ENCODE measurements around the gene RFT1.

DNA sequence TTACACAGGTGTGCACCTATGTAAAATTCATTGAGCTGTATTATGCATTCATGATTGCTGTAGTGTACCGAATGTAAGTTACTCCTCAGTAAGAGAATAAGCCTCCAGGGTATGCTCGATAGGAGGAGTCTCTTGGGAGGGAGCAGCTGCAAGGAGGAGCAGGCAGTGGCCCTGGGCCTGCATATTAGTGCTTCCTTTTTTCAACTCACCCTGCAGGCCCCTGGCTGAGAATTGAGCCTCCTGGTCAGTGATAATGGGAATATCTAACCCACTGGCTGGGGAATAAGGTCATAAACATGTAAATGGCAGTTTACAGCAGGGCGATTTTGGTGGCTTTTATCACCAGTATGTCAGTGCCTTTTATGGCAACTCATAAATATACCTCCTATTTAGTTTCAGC is 62.7 kb downstream of the RFT1 start:
- TF ChIP-seq, protein P1, sequence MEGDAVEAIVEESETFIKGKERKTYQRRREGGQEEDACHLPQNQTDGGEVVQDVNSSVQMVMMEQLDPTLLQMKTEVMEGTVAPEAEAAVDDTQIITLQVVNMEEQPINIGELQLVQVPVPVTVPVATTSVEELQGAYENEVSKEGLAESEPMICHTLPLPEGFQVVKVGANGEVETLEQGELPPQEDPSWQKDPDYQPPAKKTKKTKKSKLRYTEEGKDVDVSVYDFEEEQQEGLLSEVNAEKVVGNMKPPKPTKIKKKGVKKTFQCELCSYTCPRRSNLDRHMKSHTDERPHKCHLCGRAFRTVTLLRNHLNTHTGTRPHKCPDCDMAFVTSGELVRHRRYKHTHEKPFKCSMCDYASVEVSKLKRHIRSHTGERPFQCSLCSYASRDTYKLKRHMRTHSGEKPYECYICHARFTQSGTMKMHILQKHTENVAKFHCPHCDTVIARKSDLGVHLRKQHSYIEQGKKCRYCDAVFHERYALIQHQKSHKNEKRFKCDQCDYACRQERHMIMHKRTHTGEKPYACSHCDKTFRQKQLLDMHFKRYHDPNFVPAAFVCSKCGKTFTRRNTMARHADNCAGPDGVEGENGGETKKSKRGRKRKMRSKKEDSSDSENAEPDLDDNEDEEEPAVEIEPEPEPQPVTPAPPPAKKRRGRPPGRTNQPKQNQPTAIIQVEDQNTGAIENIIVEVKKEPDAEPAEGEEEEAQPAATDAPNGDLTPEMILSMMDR (IDR thresholded peaks at IDR 0.05): no peak
- TF ChIP-seq POLR2A (IDR thresholded peaks at IDR 0.05): no peak
